Keratinocyte (primary cell): ENCODE measurements around the gene GYPB. TPM values are rescaled to one million over a fixed set of nuclear protein-coding genes. Genes with fewer than 3 reads are reported as not detected.
"Not testable (repeated sequence)": the region's sequence is repeated elsewhere in the genome, so short reads cannot be mapped to it uniquely, and the experiment has no call there.

Experiments
- DNase-seq: peaks from one replicate; pipeline ENCODE4 v3.0.0-alpha.2; 2011; ENCODE audit warnings: low read depth, missing footprints, low spot score
- FAIRE-seq: peaks from 2 replicates; lab custom pipeline; 2011; peaks lifted over from hg19 to GRCh38; lab: Jason Lieb, UNC
- H2AFZ ChIP-seq: 2 replicates; pipeline ENCODE4 v1.6.0; 2012; ENCODE audit warnings: low read length, control low read depth, inconsistent platforms; ENCODE audit not compliant: control insufficient read depth
- H3K27ac ChIP-seq: 2 replicates; pipeline ENCODE4 v1.5.1; 2011; ENCODE audit warnings: low read length; ENCODE audit not compliant: control insufficient read depth, insufficient read depth
- H3K27me3 ChIP-seq: 3 replicates; pipeline ENCODE4 v1.6.0; 2011; ENCODE audit warnings: low read length; ENCODE audit not compliant: control insufficient read depth, insufficient read depth; ENCODE audit errors: extremely low read depth
- H3K36me3 ChIP-seq, 2 experiments: 2 replicates in 1 of 2; 3 replicates in 1 of 2; pipeline ENCODE4 v1.5.1; 2011; ENCODE audit warnings: low read length in 2 of 2, mild to moderate bottlenecking in 1 of 2; ENCODE audit not compliant: control insufficient read depth in 2 of 2, insufficient read depth in 2 of 2; ENCODE audit errors: extremely low read depth in 1 of 2
- H3K4me1 ChIP-seq: 3 replicates; pipeline ENCODE4 v1.5.1; 2011; ENCODE audit warnings: low read length; ENCODE audit not compliant: control insufficient read depth, insufficient read depth; ENCODE audit errors: extremely low read depth
- H3K4me2 ChIP-seq: 3 replicates; pipeline ENCODE4 v1.6.0; 2011; ENCODE audit warnings: low read depth, low read length; ENCODE audit not compliant: control insufficient read depth, insufficient read depth; ENCODE audit errors: extremely low read depth
- H3K4me3 ChIP-seq, 3 experiments: fragments of 200-600 bp in 1 of 3; sonication (generic) in 1 of 3; 2 replicates in 2 of 3; 3 replicates in 1 of 3; pipeline ENCODE4 v1.5.1; 2011 to 2016; ENCODE audit warnings: low read length in 3 of 3, mild to moderate bottlenecking in 3 of 3, control low read depth in 2 of 3, inconsistent platforms in 1 of 3, low read depth in 1 of 3, mixed read lengths in 1 of 3, mixed run types in 1 of 3, moderate library complexity in 1 of 3; ENCODE audit not compliant: control insufficient read depth in 2 of 3, insufficient read depth in 2 of 3; ENCODE audit errors: extremely low read depth in 1 of 3
- H3K79me2 ChIP-seq: 2 replicates; pipeline ENCODE4 v1.6.0; 2012; ENCODE audit warnings: low read length; ENCODE audit not compliant: control insufficient read depth, insufficient read depth
- H3K9ac ChIP-seq: 3 replicates; pipeline ENCODE4 v1.6.0; 2011; ENCODE audit warnings: low read length; ENCODE audit not compliant: control insufficient read depth, insufficient read depth; ENCODE audit errors: extremely low read depth
- H3K9me1 ChIP-seq: 3 replicates; pipeline ENCODE4 v1.6.0; 2011; ENCODE audit warnings: low read length; ENCODE audit not compliant: control insufficient read depth, insufficient read depth; ENCODE audit errors: extremely low read depth
- H3K9me3 ChIP-seq: 2 replicates; pipeline ENCODE4 v1.5.1; 2012; ENCODE audit warnings: low read depth, low read length; ENCODE audit not compliant: control insufficient read depth
- H4K20me1 ChIP-seq: 3 replicates; pipeline ENCODE4 v1.6.0; 2011; ENCODE audit warnings: low read length; ENCODE audit not compliant: control insufficient read depth, insufficient read depth; ENCODE audit errors: extremely low read depth
- CTCF ChIP-seq, 3 experiments: IDR thresholded peaks in 1 of 3; conservative IDR thresholded peaks in 1 of 3; optimal IDR thresholded peaks in 1 of 3; 2 replicates in 2 of 3; 3 replicates in 1 of 3; pipeline versions ENCODE3 to v1.5.1; 2011; ENCODE audit warnings: low read length in 3 of 3, mild to moderate bottlenecking in 3 of 3, moderate library complexity in 2 of 3, control low read depth in 1 of 3, inconsistent platforms in 1 of 3; ENCODE audit not compliant: insufficient read depth in 2 of 3; ENCODE audit errors: extremely low read depth in 1 of 3
- EZH2 ChIP-seq: IDR thresholded peaks from one replicate; pipeline ENCODE4 v1.6.1; 2012; ENCODE audit warnings: inconsistent platforms, mild to moderate bottlenecking, low read length, moderate library complexity
- dilution Hi-C: fragments of 300-500 bp; cut with MboI; formaldehyde crosslinking; loops from one replicate; pipeline ENCODE4 v1.7.0; 2020; ENCODE audit warnings: low sequenced_read_pairs; ENCODE audit not compliant: extremely low pct_ligation_motif_present
- polyA plus RNA-seq, 5 experiments: library from polyadenylated mRNA; depleted of rRNA in 3 of 5; stranded (reverse) in 3 of 5; stranded (forward) in 1 of 5; unstranded in 1 of 5; fragments of >200 nt; gene quantifications; 1 replicate in 1 of 5; 2 replicates in 3 of 5; 3 replicates in 1 of 5; pipeline versions ENCODE4 v1.2.1 to v1.2.3, GENCODE V29; 2011 to 2012; ENCODE audit warnings: missing spikeins in 2 of 5, low read depth in 1 of 5, low replicate concordance in 1 of 5

Gene GYPB
- polyA plus RNA-seq, 1 donor (not counting 4 experiments of a cell fraction or from before 2014, with no cell fraction given): not detected

DNA sequence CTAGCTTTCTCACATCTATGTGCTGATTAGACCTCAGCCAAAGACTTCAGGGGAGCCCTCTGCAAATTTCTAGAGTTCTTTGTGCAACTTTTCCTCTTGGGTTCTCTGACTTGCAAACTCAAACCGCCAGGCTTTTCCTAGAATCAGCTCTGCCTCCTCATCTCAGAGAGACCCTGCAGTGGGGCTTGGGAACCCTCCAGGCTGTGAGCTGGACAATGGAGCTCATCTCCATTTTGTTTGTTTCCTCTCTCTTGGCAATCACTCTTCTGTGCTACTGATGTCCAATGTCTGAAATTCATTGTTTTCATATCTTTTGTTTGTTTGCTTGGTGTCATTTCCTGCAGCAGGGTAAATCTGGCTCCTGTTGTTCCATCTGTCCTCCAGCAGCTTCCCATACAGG is 33.0 kb downstream of the GYPB start:
- no peaks in the 10 kb centered on the region for H3K4me1 ChIP-seq
- H3K9me3 ChIP-seq: no peaks in the 10 kb centered on the region
- no peak overlapping the region for H3K4me3 ChIP-seq
- H4K20me1 ChIP-seq: no peaks in the 10 kb centered on the region
- no peaks in the 10 kb centered on the region for H3K79me2 ChIP-seq
- no peak overlapping the region for H3K9ac ChIP-seq
- no peak overlapping the region for H2AFZ ChIP-seq
- H3K36me3 ChIP-seq: no peaks in the 10 kb centered on the region
- H3K9me1 ChIP-seq: no peaks in the 10 kb centered on the region
- H3K27ac ChIP-seq: no peak overlapping the region
- DNase-seq (no peak), FAIRE-seq (no peak)
- no peaks in the 10 kb centered on the region for H3K27me3 ChIP-seq
- TF ChIP-seq EZH2 (no peak), CTCF (optimal IDR thresholded peaks at IDR 0.05 in 1 of 3, IDR thresholded peaks at IDR 0.05 in 1 of 3, conservative IDR thresholded peaks at IDR 0.05 in 1 of 3; ENCODE audit: extremely low read depth in 1 of 3, insufficient read depth in 2 of 3, low read length in 3 of 3) (no peak)
- H3K4me2 ChIP-seq: no peak overlapping the region
- dilution Hi-C loops: no loop called here

DNA sequence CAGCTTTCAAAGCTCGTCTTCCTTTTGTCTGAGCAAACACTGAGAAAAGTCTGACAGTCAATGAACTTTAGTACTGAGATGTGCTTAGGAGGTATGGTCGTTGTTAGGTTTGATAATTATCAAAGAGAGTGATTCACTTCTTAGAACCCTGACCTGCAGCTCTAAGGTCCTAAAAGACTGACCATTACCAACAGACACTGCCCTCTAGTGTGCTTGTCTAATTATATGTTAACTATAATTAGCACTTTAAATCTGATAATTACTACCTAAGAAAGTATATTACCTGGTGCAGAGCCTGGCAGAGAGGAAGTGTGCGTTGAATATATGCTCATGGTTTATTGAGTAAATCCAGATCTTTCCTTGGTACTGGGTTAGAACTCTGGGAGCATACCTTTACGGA is 38.4 kb downstream of the GYPB start:
- H3K4me1 ChIP-seq, dilution Hi-C loops, H4K20me1 ChIP-seq, H3K9me3 ChIP-seq, H3K9ac ChIP-seq, H3K79me2 ChIP-seq, H3K27ac ChIP-seq, H2AFZ ChIP-seq, H3K4me3 ChIP-seq, FAIRE-seq, DNase-seq, H3K4me2 ChIP-seq, H3K27me3 ChIP-seq, H3K36me3 ChIP-seq, H3K9me1 ChIP-seq: not testable (repeated sequence)

GRCh38 chr4:143975527-143975926 is 43.7 kb downstream of the GYPB start:
- H3K9ac ChIP-seq, FAIRE-seq, H3K4me2 ChIP-seq, H4K20me1 ChIP-seq, H3K36me3 ChIP-seq, dilution Hi-C loops, H2AFZ ChIP-seq, H3K27me3 ChIP-seq, H3K79me2 ChIP-seq, H3K27ac ChIP-seq, H3K4me1 ChIP-seq, H3K9me1 ChIP-seq, H3K4me3 ChIP-seq, H3K9me3 ChIP-seq, DNase-seq: not testable (repeated sequence)

DNA sequence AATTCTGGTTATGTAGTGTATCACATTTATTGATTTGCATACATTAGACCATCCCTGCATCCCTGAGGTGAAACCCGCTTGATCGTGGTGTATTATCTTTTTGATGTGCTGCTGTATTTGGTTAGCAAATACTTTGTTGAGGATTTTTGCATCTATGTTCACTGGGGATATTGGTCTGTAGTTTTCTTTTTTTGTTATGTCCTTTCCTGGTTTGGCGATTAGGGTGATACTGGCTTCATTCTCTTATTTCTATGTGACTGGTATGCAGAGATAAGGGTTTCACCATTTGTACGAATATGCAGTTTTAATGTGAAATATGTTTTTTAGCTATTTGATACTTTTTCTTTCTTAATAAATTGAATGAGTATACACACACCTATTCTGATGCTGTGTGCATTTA is 45.2 kb downstream of the GYPB start:
- H3K9ac ChIP-seq, H3K27me3 ChIP-seq, H3K9me3 ChIP-seq, H3K4me3 ChIP-seq, H2AFZ ChIP-seq, H3K9me1 ChIP-seq, H3K4me2 ChIP-seq, FAIRE-seq, dilution Hi-C loops, H4K20me1 ChIP-seq, H3K79me2 ChIP-seq, H3K36me3 ChIP-seq, DNase-seq, H3K27ac ChIP-seq, H3K4me1 ChIP-seq: not testable (repeated sequence)
